ENCODE data around the gene ZNF350.

DNA sequence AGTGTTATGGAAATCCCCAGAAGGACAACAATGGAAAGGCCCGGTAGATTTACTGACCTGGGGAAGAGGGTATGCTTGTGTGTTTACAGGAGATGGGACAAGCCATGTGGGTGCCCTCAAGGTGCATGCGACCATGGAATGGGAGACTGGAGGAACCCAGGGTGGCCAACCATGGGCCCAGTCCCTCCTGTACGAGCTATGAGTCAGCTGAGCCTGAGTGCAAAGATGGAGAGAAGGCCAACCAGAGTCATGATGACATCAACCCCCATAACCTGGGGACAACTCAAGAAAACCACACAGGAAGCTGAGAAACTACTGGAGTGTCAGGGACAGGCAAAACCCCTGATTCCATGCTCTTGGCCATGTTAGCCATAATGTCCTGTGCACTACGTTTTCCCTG lies 7.8 kb downstream of the ZNF350 start:
- TF ChIP-seq, protein P1, sequence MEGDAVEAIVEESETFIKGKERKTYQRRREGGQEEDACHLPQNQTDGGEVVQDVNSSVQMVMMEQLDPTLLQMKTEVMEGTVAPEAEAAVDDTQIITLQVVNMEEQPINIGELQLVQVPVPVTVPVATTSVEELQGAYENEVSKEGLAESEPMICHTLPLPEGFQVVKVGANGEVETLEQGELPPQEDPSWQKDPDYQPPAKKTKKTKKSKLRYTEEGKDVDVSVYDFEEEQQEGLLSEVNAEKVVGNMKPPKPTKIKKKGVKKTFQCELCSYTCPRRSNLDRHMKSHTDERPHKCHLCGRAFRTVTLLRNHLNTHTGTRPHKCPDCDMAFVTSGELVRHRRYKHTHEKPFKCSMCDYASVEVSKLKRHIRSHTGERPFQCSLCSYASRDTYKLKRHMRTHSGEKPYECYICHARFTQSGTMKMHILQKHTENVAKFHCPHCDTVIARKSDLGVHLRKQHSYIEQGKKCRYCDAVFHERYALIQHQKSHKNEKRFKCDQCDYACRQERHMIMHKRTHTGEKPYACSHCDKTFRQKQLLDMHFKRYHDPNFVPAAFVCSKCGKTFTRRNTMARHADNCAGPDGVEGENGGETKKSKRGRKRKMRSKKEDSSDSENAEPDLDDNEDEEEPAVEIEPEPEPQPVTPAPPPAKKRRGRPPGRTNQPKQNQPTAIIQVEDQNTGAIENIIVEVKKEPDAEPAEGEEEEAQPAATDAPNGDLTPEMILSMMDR (IDR thresholded peaks at IDR 0.05) = no peak
- no peak for TF ChIP-seq EP300 (IDR thresholded peaks at IDR 0.05)
- no peak for TF ChIP-seq POLR2A (IDR thresholded peaks at IDR 0.05)
